Measurements from ENCODE around the gene KIRREL3. TPM values are rescaled to one million over a fixed set of nuclear protein-coding genes. Genes with fewer than 3 reads are reported as not detected.

KIRREL3 gene
- polyA plus RNA-seq, 1 donor (not counting 4 experiments of a cell fraction or from before 2014, with no cell fraction given), result 0.04 TPM

DNA sequence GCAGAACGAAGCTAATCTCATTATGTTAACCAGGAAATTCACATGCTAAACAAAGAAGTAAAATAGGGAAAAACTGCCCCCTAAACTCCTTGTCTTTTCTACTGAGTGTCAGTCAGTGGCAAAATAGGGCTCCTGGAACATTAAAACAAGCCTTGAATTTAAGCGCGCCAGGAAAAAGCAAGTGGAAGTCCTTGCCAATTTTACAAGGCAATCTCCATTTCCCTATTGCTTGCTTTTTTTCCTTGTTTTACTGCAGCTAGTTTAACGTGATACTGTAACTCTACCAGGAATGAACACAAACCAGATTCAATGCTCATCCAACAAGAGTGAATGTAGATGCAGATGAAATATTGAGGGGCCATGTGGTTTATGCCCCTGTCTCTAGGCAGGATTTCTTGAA, 28.1 kb upstream of the KIRREL3 start:
- FAIRE-seq, result no peak
- TF ChIP-seq, protein P1, sequence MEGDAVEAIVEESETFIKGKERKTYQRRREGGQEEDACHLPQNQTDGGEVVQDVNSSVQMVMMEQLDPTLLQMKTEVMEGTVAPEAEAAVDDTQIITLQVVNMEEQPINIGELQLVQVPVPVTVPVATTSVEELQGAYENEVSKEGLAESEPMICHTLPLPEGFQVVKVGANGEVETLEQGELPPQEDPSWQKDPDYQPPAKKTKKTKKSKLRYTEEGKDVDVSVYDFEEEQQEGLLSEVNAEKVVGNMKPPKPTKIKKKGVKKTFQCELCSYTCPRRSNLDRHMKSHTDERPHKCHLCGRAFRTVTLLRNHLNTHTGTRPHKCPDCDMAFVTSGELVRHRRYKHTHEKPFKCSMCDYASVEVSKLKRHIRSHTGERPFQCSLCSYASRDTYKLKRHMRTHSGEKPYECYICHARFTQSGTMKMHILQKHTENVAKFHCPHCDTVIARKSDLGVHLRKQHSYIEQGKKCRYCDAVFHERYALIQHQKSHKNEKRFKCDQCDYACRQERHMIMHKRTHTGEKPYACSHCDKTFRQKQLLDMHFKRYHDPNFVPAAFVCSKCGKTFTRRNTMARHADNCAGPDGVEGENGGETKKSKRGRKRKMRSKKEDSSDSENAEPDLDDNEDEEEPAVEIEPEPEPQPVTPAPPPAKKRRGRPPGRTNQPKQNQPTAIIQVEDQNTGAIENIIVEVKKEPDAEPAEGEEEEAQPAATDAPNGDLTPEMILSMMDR (optimal IDR thresholded peaks at IDR 0.05 in 1 of 3, IDR thresholded peaks at IDR 0.05 in 1 of 3, conservative IDR thresholded peaks at IDR 0.05 in 1 of 3; ENCODE audit: extremely low read depth in 1 of 3, insufficient read depth in 2 of 3, low read length in 3 of 3), result no peak
- TF ChIP-seq EZH2 (IDR thresholded peaks at IDR 0.05; ENCODE audit: low read length), result no peak
- H3K27me3 ChIP-seq (ENCODE audit: control insufficient read depth, extremely low read depth, insufficient read depth, low read length), result no peaks in the 10 kb centered on the region
- no peak overlapping the region for H3K9ac ChIP-seq (ENCODE audit: control insufficient read depth, extremely low read depth, insufficient read depth, low read length)
- H3K9me1 ChIP-seq (ENCODE audit: control insufficient read depth, extremely low read depth, insufficient read depth, low read length), result no peaks in the 10 kb centered on the region
- no peaks in the 10 kb centered on the region for H3K79me2 ChIP-seq (ENCODE audit: control insufficient read depth, insufficient read depth, low read length)
- no peak overlapping the region for H3K27ac ChIP-seq (ENCODE audit: control insufficient read depth, insufficient read depth, low read length)
- no peak overlapping the region for H2AFZ ChIP-seq (ENCODE audit: control insufficient read depth, low read length)
- H3K4me3 ChIP-seq (ENCODE audit: control insufficient read depth in 2 of 3, extremely low read depth in 1 of 3, insufficient read depth in 2 of 3, low read depth in 1 of 3, low read length in 3 of 3), result no peak overlapping the region
- DNase-seq (ENCODE audit: low read depth, low spot score), result no peak
- H3K9me3 ChIP-seq (ENCODE audit: control insufficient read depth, low read depth, low read length), result no peaks in the 10 kb centered on the region
- H4K20me1 ChIP-seq (ENCODE audit: control insufficient read depth, extremely low read depth, insufficient read depth, low read length), result no peaks in the 10 kb centered on the region
- H3K4me1 ChIP-seq (ENCODE audit: control insufficient read depth, extremely low read depth, insufficient read depth, low read length), result no peaks in the 10 kb centered on the region
- dilution Hi-C loops (cut with MboI; ENCODE audit: extremely low pct_ligation_motif_present, low sequenced_read_pairs), result no loop called here
- H3K4me2 ChIP-seq (ENCODE audit: control insufficient read depth, extremely low read depth, insufficient read depth, low read depth, low read length), result no peak overlapping the region
- H3K36me3 ChIP-seq (ENCODE audit: control insufficient read depth in 2 of 2, extremely low read depth in 1 of 2, insufficient read depth in 2 of 2, low read length in 2 of 2), result no peaks in the 10 kb centered on the region

DNA sequence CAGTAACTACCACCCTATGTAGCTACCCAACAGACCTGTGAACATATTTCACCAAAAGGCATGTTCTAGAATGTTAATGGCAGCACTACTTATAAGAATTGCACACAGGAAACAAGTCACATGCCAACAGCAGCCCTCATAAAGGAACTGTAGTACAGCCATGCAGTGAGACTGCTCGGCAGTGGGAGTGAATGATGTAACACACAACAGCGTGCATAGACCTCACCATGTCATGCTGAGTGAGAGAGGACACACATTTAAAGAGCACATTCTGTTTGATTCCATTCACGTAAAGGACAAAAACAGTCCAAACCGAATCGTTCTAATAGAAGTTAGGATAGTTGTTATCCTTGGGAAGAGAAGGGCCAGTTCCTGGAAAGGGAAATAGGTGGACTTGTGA, 27.2 kb upstream of the KIRREL3 start:
- no peak for DNase-seq (ENCODE audit: low read depth, low spot score)
- Histone ChIP-seq H4K20me1 (ENCODE audit: control insufficient read depth, extremely low read depth, insufficient read depth, low read length) (no peaks in the 10 kb centered on the region), H3K4me1 (ENCODE audit: control insufficient read depth, extremely low read depth, insufficient read depth, low read length) (no peaks in the 10 kb centered on the region), H3K27ac (ENCODE audit: control insufficient read depth, insufficient read depth, low read length) (no peak overlapping the region), H3K79me2 (ENCODE audit: control insufficient read depth, insufficient read depth, low read length) (no peaks in the 10 kb centered on the region), H3K9ac (ENCODE audit: control insufficient read depth, extremely low read depth, insufficient read depth, low read length) (no peak overlapping the region), H2AFZ (ENCODE audit: control insufficient read depth, low read length) (no peak overlapping the region), H3K9me1 (ENCODE audit: control insufficient read depth, extremely low read depth, insufficient read depth, low read length) (no peaks in the 10 kb centered on the region), H3K27me3 (ENCODE audit: control insufficient read depth, extremely low read depth, insufficient read depth, low read length) (no peaks in the 10 kb centered on the region), H3K4me2 (ENCODE audit: control insufficient read depth, extremely low read depth, insufficient read depth, low read depth, low read length) (no peak overlapping the region), H3K4me3 (ENCODE audit: control insufficient read depth in 2 of 3, extremely low read depth in 1 of 3, insufficient read depth in 2 of 3, low read depth in 1 of 3, low read length in 3 of 3) (no peak overlapping the region), H3K36me3 (ENCODE audit: control insufficient read depth in 2 of 2, extremely low read depth in 1 of 2, insufficient read depth in 2 of 2, low read length in 2 of 2) (no peaks in the 10 kb centered on the region), H3K9me3 (ENCODE audit: control insufficient read depth, low read depth, low read length) (no peaks in the 10 kb centered on the region)
- no peak for FAIRE-seq
- dilution Hi-C loops (cut with MboI; ENCODE audit: extremely low pct_ligation_motif_present, low sequenced_read_pairs), result no loop called here
- TF ChIP-seq, protein P1 (optimal IDR thresholded peaks at IDR 0.05 in 1 of 3, IDR thresholded peaks at IDR 0.05 in 1 of 3, conservative IDR thresholded peaks at IDR 0.05 in 1 of 3; ENCODE audit: extremely low read depth in 1 of 3, insufficient read depth in 2 of 3, low read length in 3 of 3), result no peak
- no peak for TF ChIP-seq EZH2 (IDR thresholded peaks at IDR 0.05; ENCODE audit: low read length)
